GM18499 (cell line): Measurements from ENCODE around the gene RSPH1.

Experiments
- ATAC-seq: cut with Tn5 transposase; IDR thresholded peaks from one replicate; pipeline ENCODE4 v1.9.1; 2021; ENCODE audit warnings: moderate number of reproducible peaks; ENCODE audit not compliant: insufficient read depth, unreplicated experiment

Gene RSPH1

DNA sequence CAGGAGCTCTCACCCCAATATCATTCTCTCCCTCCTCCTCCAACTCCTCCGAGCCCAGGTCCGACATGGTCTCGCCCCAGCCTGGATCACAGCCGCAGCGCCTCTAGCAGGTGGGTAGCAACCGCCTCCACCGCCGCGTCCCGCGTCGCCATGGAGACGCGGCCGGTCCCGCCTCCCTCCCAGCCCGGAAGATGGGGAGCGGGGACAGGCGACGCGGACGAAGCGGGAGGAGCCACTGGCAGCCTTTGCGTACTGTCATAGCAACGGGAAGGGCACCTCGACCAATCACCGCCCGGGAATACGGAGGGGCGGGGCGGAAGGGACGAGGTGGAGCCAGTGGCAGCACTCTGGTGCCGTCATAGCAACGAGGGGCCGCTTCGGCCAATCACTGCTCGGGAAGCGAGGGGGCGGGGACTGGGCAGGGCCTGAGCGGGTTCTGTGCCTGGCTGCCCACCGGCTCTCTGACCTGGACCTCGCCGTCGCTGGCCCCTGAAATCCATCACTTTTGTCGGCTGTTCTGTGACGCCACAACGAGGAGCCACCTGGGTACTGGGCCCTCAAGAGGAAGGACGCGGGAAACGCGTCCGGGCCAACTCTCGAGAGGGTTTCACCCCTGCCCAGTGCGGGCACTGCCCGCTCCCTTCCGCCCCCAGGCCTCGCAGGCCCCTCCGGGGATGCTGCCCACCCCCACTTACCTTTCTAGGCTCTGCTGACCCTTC, at the start of gene RSPH1:
RSPH1 (minus strand) TSS at position 105 of the 719 bp plus-strand sequence; CDS start at position 67, 38 bp downstream.
- peak; percentile 94 for ATAC-seq

DNA sequence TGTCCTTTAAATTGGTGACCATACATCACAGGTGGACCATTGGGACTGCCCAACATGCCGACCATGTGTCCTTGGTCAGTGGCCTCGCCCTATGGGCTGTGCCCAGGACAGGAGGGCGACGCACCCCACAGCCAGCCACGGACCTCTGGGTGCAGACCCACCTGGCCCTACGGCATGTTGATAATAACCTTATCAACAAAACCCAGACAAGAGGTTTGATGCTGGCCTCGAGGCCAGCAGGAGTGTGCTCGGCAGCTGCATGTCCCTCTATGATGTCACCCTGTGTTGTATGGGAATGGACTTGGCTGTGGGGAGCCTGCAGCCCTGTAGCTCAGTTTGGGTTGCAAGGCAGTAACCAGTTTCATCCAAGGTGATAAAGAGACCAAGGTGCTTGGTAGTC, 49.7 kb upstream of the RSPH1 start:
- no peak for ATAC-seq

DNA sequence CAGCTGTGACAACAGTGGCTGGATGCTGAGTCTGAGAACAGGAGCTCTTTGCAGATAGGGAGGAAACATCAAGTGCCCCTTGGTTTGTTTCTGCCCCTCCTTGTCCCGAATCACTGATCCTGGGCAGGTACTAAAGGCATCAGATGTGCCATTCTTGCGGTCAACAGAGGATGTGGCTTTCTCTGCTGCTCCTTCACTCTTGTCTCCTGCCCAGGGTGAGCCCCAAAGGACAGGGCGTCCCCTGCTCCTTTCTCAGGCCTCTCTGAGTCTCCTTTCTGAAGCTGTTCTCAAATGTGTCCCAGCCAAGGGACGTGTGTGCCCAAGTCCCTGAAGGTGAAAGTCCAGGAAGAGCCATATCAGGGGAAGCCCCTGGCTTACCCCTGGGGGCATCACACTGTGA, 49.3 kb upstream of the RSPH1 start:
- no peak for ATAC-seq

DNA sequence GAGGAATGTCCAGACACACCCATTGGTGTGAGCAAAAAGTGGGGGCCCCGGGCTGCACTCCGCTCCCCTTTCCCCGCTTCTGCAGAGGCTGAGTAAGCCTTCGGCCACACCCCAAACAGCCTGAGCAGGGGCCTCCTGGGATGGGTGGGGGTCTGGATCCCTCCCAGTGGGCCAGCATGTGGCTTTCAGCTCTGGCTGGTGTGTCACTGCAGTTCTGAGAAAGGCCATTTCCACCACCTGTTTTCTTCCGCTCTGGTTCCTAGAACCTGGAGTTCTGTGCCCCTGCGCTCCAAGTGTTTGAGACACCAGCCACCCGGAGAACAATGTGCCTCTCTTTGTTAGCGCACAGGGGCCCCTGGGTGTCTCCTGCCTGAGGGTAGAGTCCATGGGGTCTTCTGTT, 48.5 kb upstream of the RSPH1 start:
- ATAC-seq = no peak

DNA sequence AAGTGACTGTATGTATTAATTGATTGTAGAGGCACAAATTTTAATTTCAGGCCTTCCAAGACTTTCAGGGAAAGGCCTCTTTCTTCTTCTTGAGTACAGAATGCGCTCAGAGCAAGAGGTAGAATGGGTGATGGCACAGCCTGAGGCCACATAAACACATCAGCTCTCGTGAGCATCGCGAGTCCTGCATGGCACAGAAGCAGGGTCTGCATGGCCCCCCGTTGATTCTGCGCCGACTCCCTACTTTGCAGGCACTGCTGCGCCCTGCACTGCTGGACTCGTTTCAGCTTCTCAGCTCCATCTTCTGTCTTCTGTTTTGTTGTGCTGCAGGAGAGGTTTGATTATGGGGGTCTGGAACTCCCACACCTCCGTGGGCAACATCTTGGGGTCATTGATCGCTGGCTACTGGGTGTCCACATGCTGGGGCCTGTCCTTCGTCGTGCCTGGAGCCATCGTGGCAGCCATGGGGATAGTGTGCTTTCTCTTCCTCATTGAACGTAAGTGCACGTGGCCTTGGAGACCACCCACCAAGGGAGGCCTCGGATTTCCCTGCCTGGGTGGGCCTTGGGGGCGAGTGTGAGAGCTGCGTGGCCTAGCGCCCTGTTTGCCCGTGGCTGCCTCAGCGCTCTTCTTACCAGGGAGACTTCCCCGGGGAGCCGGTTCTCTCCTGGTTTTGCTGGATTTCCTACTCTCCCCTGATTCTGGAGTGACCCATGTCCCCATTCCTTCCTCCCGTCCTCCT, 47.3 kb upstream of the RSPH1 start:
- ATAC-seq = no peak

DNA sequence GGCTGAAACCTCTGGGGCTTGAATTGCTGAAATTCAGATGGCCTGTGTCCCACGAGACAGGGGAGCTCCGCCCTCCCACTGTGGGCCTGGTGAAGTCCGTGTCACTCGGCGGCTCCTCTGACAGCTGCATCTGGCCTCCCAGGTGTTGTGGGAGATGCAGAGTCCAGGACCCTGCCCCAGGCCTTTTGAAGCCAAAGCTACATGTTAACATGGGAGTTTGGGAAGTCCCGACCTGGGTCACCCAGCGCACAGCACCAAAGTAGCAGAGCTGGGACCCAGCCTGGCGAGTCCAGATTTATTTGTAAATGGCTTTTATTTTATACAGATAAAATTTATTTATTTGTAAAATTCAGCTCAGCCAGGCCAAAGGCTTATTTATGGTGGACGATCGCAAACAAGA, 46.6 kb upstream of the RSPH1 start:
- no peak for ATAC-seq

DNA sequence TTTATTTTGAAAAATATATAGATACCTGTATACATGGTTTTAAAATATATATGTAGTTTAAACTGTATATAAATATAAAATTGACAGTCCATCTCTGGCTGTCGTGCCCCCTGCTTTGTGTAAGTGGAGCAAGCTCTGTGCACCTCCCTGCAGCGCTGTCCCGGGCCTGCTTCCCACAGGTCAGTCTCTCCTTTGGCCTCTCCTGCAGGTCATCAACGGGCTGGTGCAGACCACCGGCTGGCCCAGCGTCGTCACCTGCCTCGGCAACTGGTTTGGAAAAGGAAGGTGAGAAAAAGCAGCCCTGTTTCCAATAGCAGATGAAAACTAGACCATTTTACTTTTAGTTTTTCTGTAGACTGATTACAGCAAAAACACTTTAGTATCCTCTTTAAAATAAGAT, 46.2 kb upstream of the RSPH1 start:
- ATAC-seq = no peak

DNA sequence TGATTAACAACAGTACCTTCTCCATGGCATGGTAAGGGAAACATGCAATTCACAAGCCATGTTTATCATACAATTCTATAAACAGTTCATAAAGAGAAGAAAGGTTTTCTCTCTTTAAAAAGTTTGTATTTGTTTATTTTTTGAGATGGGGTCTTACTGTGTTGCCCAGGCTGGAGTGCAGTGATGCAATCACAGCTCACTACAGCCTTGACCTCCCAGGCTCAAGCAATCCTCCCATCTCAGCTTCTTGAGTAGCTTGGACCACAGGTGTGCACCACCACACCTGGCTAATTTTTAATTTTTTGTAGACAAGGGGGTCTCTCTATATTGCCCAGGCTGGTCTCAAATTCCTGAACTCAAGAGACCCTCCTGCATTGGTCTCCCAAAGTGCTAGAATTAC, 45.6 kb upstream of the RSPH1 start:
- no peak for ATAC-seq

DNA sequence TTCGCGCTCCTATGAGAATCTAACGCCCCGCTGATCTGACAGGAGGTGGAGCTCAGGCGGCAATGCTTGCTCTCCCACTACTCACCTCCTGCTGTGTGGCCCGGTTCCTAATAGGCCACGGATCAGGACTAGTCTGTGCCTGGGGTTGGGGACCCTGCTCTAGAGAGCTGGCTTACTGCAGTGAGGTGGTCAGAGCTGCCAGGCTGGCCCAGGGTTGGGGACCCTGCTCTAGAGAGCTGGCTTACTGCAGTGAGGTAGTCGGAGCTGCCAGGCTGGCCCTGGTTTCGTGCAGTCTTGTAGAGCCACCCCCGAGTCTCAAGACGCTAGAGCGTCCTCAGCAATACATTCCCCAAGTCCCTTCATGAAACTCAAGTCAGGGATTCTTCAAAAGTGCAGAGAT, 45.1 kb upstream of the RSPH1 start:
- no peak for ATAC-seq

DNA sequence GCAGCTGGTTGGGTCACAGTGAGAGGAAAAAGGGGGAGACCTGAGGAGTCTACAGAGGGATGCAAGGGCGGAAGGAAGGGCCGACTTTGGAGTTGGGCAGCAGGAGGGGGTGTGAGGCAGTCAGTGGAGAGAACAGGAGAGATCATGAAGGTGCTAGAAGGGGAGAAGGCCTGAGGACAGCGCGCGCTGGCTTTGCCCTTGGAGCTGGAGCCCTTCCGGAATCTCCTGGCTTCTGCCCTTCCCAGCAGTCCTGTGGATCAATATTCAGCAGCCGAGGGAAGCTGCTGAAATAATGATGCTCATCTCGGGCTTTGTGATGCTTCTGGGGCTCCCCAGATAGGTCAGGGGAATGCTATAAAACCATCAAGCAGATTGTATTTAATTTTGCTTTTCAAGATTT, 44.4 kb upstream of the RSPH1 start:
- no peak for ATAC-seq

DNA sequence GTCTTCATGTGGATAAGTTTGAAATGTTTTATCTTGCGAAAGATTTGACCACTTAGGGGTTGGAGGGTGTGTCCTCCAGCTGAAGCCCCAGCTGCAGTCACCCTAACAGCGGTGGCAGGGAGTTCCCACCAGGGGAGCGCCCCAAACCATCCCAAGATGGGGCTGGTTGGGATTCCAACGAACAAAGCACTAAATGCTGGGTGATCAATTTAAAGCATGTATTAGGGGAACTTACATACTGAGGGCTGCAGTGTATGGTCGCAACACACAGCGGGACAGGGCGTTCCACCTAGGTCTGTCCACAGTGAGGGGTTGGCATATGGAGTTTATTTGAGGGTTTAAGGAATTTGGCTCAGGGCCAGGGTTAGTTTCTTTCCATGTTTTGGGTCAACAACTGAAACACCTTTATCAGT, 43.9 kb upstream of the RSPH1 start:
- ATAC-seq = no peak

DNA sequence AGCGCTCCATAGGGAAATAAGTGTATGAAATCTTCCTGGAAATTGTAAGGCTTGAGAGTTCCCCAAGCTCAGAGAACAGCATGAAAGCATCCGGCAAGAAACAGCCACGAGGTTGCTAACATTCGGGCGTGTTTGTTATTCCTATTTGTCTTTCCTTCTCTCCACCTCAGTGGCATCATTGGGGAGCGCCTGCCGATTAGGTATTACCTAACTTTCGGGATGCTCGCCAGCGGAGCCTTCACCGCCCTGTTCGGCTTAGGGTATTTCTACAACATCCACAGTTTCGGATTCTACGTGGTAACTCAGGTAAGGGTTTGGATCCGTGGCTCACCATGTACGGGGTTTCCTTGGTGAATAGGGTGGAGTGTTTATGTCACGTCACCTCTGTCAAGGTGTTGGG, 43.3 kb upstream of the RSPH1 start:
- ATAC-seq = no peak

DNA sequence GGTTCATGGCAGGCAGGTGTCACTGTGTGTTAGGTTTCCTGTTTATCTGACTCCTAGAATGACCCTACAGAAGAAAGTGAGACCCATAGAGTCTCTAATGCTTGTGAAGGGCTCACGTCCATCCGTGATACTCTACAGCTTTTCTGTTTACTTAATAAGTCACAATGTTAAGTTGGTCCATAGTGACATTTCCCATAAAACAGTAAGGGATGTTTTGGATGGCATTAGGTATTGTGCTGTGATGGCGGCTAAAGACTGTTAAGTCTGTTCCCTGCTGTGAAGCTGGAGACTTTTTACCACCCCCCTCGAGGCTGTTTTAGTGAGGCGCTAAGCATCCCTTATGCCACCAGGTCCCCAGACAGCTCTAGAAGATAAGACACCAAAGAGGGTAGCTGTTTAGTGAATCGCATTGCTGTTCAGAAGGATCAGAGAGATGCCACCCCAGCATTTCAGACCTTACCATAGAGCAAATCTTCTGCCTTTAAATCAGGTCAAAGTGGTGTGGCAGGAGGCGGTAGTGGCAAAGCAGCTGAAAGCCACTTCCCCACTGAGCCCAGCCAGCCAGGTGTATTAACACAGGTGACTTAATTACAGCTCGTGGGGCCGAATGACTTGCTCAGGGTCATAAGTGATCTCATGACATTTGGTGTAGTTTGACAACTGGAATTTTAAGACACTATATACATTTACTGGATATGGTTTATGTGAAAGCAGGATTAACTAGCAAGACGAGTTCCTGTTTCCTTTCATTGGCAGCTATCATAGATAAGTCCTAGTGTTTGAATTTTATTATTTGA, 42.7 kb upstream of the RSPH1 start:
- no peak for ATAC-seq

DNA sequence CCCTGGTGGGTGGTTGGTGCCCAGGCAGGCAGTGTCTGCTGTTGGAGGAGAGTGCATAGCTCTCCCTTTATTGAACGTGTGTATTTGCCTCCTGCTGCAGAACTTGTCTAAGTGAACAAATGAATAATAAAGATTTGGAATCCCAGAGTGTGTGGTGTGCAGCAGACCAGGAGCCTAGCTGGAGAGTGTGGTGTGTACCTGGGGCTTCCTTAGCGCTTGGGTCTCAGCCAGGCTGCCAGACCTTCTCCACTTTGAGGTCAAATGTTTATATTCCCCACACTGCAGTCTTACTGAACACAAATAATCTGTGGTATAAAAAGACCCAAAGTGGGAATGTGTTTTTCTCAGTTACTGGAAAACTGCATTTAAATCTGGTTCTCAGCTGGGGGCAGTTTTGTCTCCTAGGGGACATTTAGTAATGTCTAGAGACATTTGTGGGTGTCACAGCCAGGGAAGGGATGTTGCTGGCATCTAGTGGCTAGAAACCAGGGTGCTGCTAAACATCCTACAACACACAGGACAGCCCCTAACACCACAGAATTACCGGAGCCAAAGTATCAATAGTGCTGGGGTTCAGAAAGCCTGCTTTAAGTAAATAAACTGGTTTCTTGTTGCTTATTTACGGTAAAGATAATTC, 41.2 kb upstream of the RSPH1 start:
- no peak for ATAC-seq

DNA sequence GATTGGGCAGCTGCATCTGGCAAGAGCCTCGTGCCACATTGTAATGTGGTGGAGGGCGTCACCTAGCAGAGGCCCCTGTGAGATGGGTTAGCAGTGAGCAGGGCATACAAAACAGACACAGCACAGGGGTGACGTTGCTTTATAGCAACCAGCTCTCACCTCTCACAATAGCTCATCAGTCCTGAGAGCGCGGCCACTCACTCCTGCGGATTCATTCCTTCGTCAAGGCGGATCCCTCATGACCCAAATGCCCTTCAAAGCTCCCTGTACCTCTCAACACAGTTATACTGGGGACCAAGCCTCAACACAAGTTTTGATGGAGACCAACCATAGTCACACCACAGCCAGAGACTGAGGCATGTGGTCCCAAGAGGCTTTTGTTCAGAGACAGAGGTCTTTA, 40.6 kb upstream of the RSPH1 start:
- ATAC-seq = no peak

DNA sequence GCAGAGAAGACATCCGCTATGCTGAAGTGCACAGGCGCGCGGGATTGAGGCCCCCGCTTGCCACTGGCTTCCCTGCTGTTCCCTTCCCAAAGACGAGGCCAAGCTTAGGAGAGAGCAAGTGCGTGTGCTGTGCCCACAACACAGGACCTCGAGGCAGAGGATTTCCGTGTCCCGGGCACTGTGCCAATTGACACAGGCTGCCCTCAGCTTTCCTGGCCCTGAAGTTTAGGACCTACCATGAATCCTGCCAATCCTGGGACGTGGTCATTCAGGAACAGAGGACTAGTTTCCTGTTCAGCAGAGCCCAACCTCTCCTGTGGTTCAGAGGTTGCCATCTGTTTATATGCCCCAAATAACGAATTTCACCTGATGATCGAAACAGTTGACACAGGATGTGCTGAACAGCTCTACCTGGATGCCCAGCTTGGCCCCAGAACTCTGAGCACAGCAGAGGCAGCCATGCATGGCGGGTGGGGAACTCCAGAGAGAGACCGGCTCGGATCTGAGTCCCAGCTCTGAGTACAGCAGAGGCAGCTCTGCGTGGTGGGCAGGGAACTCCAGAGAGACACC, 39.7 kb upstream of the RSPH1 start:
- no peak for ATAC-seq

DNA sequence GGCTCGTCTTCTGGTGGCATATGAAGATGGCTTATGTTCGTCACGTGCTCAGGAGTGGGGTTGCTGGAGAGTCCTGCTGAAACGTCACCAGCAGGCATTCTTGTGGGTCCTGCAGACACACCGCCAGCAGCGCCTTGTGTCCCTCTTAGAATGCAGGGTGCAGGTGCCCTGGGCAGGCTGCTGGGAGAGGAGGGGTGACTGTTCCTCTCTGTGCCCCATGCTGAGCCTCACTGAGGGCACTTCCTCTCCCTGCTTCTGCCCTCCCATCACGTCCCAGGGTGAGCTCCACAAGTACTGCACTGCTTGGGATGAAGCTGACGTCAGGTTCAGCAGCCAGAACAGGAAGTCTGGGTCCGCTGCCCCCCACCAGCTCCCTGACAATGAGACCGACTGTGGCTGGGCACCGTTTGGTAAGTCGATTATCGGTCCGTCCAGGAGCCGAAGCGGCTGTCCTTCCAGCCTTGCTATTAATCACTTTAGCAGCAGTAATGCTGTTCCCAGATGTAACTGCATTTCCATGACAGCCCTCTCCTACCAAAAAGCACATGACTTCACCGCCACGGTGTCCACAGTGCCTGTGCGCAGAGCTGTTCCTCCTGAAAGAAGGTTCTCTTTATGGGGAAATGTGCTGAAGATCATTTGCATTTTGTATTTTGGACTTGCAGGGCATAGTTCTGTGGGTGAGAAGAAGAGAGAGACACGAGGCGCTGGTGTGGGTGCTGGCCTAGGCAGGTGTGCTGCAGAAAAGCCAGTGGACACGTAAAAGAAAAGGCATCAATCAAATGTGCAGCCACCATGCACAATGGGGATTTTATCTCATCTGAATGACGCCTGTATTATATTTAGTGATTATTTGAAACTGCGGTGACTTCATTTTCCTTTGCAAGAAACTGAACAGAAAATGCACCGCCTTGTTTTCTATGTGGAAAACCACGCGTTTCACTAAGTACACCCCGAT, 38.7 kb upstream of the RSPH1 start:
- ATAC-seq = no peak

DNA sequence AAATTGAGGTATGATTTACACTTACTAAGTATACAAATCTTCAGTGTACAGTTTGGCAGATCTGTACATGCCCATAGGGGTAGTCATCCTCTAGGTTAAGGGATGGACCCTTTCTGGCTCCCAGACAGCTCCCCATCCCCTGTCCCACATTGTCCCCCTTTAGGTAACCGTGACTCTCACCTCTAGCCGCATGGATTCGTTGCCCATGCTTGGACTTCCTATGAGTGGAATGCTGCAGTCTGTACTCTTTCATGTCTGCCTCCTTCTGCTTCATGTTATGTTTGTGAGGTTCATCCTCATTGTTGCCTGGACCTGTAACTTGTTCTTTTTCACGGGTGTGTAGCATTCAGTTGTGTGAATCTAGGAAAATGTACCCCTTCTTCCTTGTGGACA, 37.9 kb upstream of the RSPH1 start:
- no peak for ATAC-seq

DNA sequence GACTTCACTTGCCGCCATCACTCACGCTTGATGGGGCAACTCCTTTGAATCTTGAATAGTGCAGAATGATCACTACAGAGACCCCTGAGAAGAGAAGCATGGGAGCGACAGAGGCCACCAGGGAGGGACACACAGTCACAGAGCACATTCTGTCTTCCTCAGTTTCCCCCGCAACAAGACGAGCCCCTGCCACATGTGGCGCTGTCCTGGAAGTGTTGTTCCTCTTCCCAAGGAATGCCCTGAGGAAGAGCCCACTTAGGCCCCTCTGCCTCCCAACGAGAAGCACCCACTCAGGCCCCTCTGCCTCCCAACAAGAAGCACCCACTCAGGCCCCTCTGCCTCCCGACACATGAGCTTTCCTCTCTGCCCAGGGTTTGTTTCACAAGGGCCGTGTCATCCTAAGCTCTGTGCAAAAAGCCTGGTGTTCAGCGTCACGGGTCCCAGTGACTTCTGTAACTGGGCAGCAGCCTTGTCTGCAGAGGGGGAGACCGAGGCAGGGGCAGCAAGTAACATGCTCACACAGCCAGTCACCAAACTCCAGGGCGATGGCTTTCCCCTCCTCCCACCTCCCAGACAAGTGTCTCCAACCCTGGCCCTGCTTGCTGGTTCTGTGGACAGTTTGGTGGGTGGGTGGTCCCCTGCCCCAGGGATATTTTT, 37.4 kb upstream of the RSPH1 start:
- ATAC-seq = no peak
